Activated B cell treated with CpG ODN at 0.5 μM for 24 hours (primary cell): ENCODE measurements around the gene PTPRCAP. TPM values are rescaled to one million over a fixed set of nuclear protein-coding genes. Genes with fewer than 3 reads are reported as not detected.
"Not testable (repeated sequence)": the region's sequence is repeated elsewhere in the genome, so short reads cannot be mapped to it uniquely, and the experiment has no call there.

Source experiments
- ATAC-seq: fragments of 200-7000 bp; cut with Tn5 transposase; one replicate; pipeline ENCODE4 v1.10.0; 2021; ENCODE audit warnings: low read depth, mild to moderate bottlenecking, moderate library complexity
- CTCF ChIA-PET: fragments of 350-600 bp; sonication (Branson Sonifier 250); formaldehyde crosslinking; loops from one replicate; lab custom pipeline; 2021; ENCODE audit warnings: antibody characterized with exemption; lab: Charles Lee
- POLR2A ChIA-PET: fragments of 350-600 bp; sonication (Branson Sonifier 250); formaldehyde crosslinking; loops from one replicate; lab custom pipeline; 2021; ENCODE audit warnings: antibody characterized with exemption; lab: Charles Lee
- DNase-seq: peaks from one replicate; pipeline ENCODE4 v3.0.0; 2022
- H3K27ac Mint-ChIP-seq: one replicate; pipeline ENCODE4 v1.8.0; 2020; ENCODE audit warnings: mixed read lengths
- H3K27me3 Mint-ChIP-seq: one replicate; pipeline ENCODE4 v1.8.0; 2021; ENCODE audit warnings: mixed read lengths
- H3K36me3 Mint-ChIP-seq: one replicate; pipeline ENCODE4 v1.8.0; 2021; ENCODE audit warnings: low read depth, mixed read lengths
- H3K4me1 Mint-ChIP-seq: one replicate; pipeline ENCODE4 v1.8.0; 2021; ENCODE audit warnings: mixed read lengths
- H3K4me3 Mint-ChIP-seq: one replicate; pipeline ENCODE4 v1.8.0; 2020; ENCODE audit warnings: mild to moderate bottlenecking, mixed read lengths
- H3K9me3 Mint-ChIP-seq: one replicate; pipeline ENCODE4 v1.8.0; 2020; ENCODE audit warnings: mixed read lengths
- intact Hi-C: fragments of 100-400 bp; cut with micrococcal nuclease; formaldehyde crosslinking; loops from one replicate; pipeline ENCODE4 v1.15.1; 2024
- total RNA-seq: library from RNA; stranded (reverse); gene quantifications from 2 replicates; pipeline ENCODE4 v1.2.3, GENCODE V29; 2022
- TF ChIP-seq, protein P1 (sequence below): fragments of 200-600 bp; IDR thresholded peaks from one replicate; pipeline ENCODE4 v1.8.0; 2022; ENCODE audit warnings: antibody characterized with exemption, mild to moderate bottlenecking

Gene PTPRCAP
- total RNA-seq, 1 donor from 2014 or later: 328 TPM

DNA sequence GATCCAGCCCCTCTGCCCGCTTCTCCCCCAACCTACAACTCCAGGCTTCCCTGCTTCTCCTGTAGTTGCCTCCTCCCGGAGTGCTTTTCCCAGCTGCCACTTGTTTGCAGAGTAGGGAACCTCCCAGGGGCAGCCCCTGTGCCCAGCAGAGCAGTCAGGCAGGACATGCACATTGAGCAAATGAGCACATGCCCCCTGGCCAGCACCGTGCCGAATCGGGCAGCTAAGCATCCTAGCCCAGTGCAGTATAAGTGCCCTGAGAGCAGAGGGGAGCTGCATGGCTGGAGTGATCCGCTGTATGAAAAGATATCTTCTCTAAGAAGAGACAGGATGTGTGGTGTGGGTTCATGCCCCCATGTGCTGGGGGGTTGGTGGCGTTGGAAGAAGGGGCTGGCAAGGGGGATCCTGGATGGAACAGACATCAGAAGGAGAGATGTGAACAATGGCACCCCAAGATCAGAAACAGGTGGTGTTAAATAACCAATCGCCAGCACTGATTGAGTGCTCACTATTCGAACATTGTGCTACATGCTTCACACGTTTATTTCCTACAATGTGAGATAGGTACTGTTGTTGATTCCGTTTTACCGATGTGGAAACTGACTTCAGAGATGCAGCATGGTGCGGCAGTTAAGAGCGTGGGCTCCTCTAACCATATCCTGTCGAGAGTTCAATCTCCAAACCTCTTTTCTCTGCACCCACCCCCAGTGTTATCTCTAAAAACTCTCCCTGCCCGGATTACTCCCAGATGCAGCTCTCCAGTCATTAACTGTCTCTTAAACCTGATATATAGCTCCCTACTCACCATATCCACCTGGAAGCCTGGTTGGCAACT lies 46.6 kb upstream of the PTPRCAP start:
- Mint-ChIP-seq H3K4me3 (peak overlapping the region; percentile 93), H3K9me3 (no peaks in the 10 kb centered on the region), H3K4me1 (peaks cover 60% of the 10 kb centered on the region), H3K27ac (peak overlapping the region; percentile 98), H3K27me3 (no peaks in the 10 kb centered on the region), H3K36me3 (peaks cover 49% of the 10 kb centered on the region)
- ATAC-seq (no peak), DNase-seq (peak; percentile 34)
- TF ChIP-seq, protein P1, sequence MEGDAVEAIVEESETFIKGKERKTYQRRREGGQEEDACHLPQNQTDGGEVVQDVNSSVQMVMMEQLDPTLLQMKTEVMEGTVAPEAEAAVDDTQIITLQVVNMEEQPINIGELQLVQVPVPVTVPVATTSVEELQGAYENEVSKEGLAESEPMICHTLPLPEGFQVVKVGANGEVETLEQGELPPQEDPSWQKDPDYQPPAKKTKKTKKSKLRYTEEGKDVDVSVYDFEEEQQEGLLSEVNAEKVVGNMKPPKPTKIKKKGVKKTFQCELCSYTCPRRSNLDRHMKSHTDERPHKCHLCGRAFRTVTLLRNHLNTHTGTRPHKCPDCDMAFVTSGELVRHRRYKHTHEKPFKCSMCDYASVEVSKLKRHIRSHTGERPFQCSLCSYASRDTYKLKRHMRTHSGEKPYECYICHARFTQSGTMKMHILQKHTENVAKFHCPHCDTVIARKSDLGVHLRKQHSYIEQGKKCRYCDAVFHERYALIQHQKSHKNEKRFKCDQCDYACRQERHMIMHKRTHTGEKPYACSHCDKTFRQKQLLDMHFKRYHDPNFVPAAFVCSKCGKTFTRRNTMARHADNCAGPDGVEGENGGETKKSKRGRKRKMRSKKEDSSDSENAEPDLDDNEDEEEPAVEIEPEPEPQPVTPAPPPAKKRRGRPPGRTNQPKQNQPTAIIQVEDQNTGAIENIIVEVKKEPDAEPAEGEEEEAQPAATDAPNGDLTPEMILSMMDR: no peak
- CTCF ChIA-PET: interaction anchor here (0.6 to 1.4 kb wide), 2 partner anchors 16 to 142 kb away, joined by 3 to 6 read pairs; no protein-coding TSS in a partner anchor
- POLR2A ChIA-PET: interaction anchor here (0.6 to 11.1 kb wide), 18 partner anchors 10 to 133 kb away, joined by 3 to 189 read pairs (median 10); partner anchors contain the start of genes CORO1B, GSTP1, POLD4 and PPP1CA
- intact Hi-C loops: loop anchor here (1.0 to 2.0 kb wide), 4 partner anchors 48 to 131 kb away; partner anchors contain the start of genes POLD4 and RPS6KB2

DNA sequence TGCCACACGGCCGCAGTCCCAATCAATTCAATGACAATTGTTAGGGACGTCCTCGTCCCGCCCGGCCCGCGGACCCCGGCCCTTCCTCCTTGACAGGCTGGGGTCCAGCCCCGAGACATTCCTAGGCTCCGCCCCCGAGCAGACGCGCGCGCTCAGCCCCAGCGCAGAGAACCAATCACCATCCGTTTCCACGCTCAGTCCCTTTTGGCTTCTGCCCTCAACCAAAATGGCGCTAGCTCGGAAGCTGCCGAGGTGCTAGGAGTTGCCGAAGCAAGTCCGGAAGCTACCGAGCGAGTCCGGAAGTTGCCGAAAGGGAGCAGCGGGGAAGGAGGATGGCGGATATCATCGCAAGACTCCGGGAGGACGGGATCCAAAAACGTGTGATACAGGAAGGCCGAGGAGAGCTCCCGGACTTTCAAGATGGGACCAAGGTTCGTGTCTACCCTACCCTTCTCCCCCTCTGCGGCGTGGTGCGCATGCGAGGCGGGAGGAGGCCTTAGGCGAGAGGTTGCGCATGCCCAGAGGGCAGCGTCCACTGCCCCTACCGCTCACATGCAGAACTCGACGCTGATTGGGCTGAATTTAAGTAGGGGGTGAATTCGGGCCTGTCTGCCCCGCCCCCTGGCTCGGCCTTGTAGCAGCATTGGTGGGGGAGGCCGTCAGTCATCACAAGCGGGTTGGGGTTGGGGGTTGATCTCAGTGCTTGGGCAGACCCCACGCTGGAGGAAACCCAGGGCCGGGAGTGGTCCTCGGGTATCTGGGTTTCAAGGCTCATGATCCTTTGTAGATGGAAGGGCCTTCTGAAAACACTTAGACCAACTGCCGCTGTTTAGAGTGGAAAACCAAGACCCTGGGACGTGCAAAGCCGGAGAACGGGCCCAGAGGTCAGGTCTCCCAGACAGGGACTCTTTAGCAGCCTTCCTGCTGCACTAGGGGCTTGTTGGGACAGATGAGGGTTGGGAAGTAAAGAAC lies 45.6 kb upstream of the PTPRCAP start, which contains the start of gene AIP:
TSS of gene AIP (plus strand) at position 200 of the 972 bp plus-strand sequence. CDS start at position 333, 133 bp downstream.
- Mint-ChIP-seq H3K4me1 (peaks cover 58% of the 10 kb centered on the region), H3K36me3 (peaks cover 40% of the 10 kb centered on the region), H3K9me3 (no peaks in the 10 kb centered on the region), H3K27ac (peak within 1 kb of the TSS; percentile 98), H3K27me3 (no peaks in the 10 kb centered on the region), H3K4me3 (peak within 1 kb of the TSS; percentile 93)
- TF ChIP-seq, protein P1: no peak
- DNase-seq (peak; percentile 87), ATAC-seq (peak; percentile 85)
- ChIA-PET CTCF (interaction anchor here (0.7 to 1.4 kb wide), 2 partner anchors 15 to 46 kb away, joined by 3 read pairs; no protein-coding TSS in a partner anchor), POLR2A (interaction anchor here (0.6 to 11.1 kb wide), 31 partner anchors 8 to 243 kb away, joined by 3 to 189 read pairs (median 5); partner anchors contain the start of genes CDK2AP2, CORO1B, GSTP1 and PITPNM1)
- intact Hi-C loops: loop anchor here (1.0 to 2.0 kb wide), 6 partner anchors 14 to 130 kb away; partner anchors contain the start of genes POLD4, RPS6KB2 and TMEM134

DNA sequence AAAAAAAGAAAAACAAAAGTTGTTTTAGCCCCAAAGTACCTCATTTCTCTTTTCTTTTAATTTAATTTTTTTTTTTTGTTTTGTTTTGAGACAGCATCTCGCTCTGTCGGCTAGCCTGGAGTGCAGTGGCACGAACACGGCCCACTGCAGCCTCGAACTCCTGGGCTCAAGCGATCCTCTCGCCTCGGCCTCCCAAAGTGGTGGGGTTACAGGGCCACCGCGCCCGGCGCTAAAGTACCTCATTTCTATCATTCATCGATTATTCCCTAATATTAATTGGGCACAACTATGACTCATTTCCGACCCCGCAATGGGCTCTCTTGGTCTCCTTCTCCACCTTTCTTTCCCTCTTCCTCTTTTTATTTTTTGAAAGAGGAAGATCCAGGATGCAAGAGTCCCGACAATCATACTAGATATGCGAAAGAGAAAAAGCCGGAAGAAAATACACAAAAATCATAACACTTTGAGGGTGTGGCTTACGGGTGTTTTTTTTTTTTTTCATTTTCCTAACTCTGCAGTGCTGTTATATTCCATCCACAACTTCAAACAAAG lies 44.9 kb upstream of the PTPRCAP start:
- no peak for DNase-seq

DNA sequence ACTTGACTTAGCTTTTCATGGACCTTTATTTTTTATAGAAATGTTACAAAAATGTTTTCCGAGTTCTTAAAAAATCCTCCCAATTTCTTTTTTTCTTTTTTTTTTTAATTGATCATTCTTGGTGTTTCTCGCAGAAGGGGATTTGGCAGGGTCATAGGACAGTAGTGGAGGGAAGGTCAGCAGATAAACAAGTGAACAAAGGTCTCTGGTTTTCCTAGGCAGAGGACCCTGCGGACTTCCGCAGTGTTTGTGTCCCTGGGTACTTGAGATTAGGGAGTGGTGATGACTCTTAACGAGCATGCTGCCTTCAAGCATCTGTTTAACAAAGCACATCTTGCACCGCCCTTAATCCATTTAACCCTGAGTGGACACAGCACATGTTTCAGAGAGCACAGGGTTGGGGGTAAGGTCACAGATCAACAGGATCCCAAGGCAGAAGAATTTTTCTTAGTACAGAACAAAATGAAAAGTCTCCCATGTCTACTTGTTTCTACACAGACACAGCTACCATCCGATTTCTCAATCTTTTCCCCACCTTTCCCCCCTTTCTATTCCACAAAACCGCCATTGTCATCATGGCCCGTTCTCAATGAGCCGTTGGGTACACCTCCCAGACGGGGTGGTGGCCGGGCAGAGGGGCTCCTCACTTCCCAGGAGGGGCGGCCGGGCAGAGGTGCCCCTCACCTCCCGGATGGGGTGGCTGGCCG lies 40.0 kb upstream of the PTPRCAP start:
- POLR2A ChIA-PET: interaction anchor here (0.7 to 1.6 kb wide), 5 partner anchors 9 to 360 kb away, joined by 3 to 4 read pairs (median 3); partner anchors contain the start of genes PTPRCAP and TMEM134
- ATAC-seq, H3K27me3 Mint-ChIP-seq, DNase-seq, H3K36me3 Mint-ChIP-seq, CTCF ChIA-PET, H3K27ac Mint-ChIP-seq, H3K4me1 Mint-ChIP-seq, H3K4me3 Mint-ChIP-seq, H3K9me3 Mint-ChIP-seq, intact Hi-C loops: not testable (repeated sequence)

More for the DNA sequence above, 44.9 kb upstream of the PTPRCAP start:
- ChIA-PET CTCF (interaction anchor here (0.7 kb wide), 1 partner anchor 46 kb away, joined by 3 read pairs; no protein-coding TSS in a partner anchor), POLR2A (interaction anchor here (0.6 to 11.1 kb wide), 30 partner anchors 8 to 242 kb away, joined by 3 to 189 read pairs (median 5); partner anchors contain the start of genes CDK2AP2, CORO1B, GSTP1 and PITPNM1)
- Mint-ChIP-seq H3K9me3 (no peaks in the 10 kb centered on the region), H3K4me3 (peak overlapping the region; percentile 93), H3K36me3 (peaks cover 32% of the 10 kb centered on the region), H3K4me1 (peaks cover 50% of the 10 kb centered on the region), H3K27me3 (no peaks in the 10 kb centered on the region), H3K27ac (peak overlapping the region; percentile 98)
- peak; percentile 8 for ATAC-seq
- TF ChIP-seq, protein P1: no peak
- intact Hi-C loops: loop anchor here (1.0 to 2.0 kb wide), 4 partner anchors 13 to 80 kb away; partner anchors contain the start of genes RPS6KB2 and TMEM134

DNA sequence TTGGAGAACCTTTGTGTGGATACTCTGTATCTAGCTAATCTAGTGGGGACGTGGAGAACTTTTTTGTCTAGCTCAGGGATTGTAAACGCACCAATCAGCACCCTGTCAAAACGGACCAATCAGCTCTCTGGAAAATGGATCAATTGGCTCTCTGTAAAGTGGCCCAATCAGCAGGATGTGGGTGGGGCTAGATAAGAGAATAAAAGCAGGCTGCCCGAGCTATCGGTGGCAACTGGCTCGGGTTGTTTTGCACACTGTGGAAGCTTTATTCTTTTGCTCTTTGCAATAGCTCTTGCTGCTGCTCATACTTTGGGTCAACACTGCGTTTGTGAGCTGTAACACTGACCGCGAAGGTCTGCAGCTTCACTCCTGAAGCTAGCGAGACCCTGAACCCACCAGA lies 39.2 kb upstream of the PTPRCAP start:
- POLR2A ChIA-PET: interaction anchor here (0.7 to 1.3 kb wide), 4 partner anchors 30 to 75 kb away, joined by 3 to 4 read pairs (median 4); partner anchors contain the start of genes PPP1CA and PTPRCAP
- H3K4me3 Mint-ChIP-seq, CTCF ChIA-PET, DNase-seq, ATAC-seq, H3K36me3 Mint-ChIP-seq, H3K9me3 Mint-ChIP-seq, H3K27me3 Mint-ChIP-seq, intact Hi-C loops, H3K4me1 Mint-ChIP-seq, H3K27ac Mint-ChIP-seq: not testable (repeated sequence)
